Activated T-cell treated with anti-CD3 and anti-CD28 coated beads, Interleukin-2, amount 50 U/mL, for 24 hours (primary cell): Measurements from ENCODE around the gene ZNF358.

ENCODE experiments used
- DNase-seq: peaks from one replicate; pipeline ENCODE4 v3.0.0-alpha.2; 2020
- H3K27ac Mint-ChIP-seq: 2 replicates; pipeline ENCODE4 v1.8.0; 2020; ENCODE audit warnings: mild to moderate bottlenecking, mixed read lengths
- H3K27me3 Mint-ChIP-seq: 2 replicates; pipeline ENCODE4 v1.8.0; 2020; ENCODE audit warnings: mixed read lengths
- H3K36me3 Mint-ChIP-seq: 2 replicates; pipeline ENCODE4 v1.8.0; 2020; ENCODE audit warnings: low read depth, mixed read lengths
- H3K4me1 Mint-ChIP-seq: 2 replicates; pipeline ENCODE4 v1.8.0; 2020; ENCODE audit warnings: low read depth, mixed read lengths
- H3K4me3 Mint-ChIP-seq: 2 replicates; pipeline ENCODE4 v1.8.0; 2020; ENCODE audit warnings: mild to moderate bottlenecking, moderate library complexity, mixed read lengths
- H3K9me3 Mint-ChIP-seq: 2 replicates; pipeline ENCODE4 v1.8.0; 2020; ENCODE audit warnings: mixed read lengths

ZNF358 gene

GRCh38 chr19:7521551-7522071, 5.7 kb downstream of the ZNF358 start:
- Mint-ChIP-seq H3K36me3 (peaks cover 16% of the 10 kb centered on the region), H3K27ac (peak overlapping the region; percentile 60), H3K4me1 (peaks cover 15% of the 10 kb centered on the region), H3K9me3 (no peaks in the 10 kb centered on the region), H3K4me3 (peak overlapping the region; percentile 78), H3K27me3 (peaks cover 9% of the 10 kb centered on the region)
- DNase-seq = no peak

- Mint-ChIP-seq H3K4me1 (peaks cover 10% of the 10 kb centered on the region), H3K27ac (peak within 1 kb of the TSS; percentile 60), H3K4me3 (peak within 1 kb of the TSS; percentile 78), H3K36me3 (peaks cover 23% of the 10 kb centered on the region), H3K27me3 (peaks cover 3% of the 10 kb centered on the region), H3K9me3 (no peaks in the 10 kb centered on the region)
- DNase-seq = peak; percentile 100
Observed at GRCh38 chr19:7522072-7522922, 6.4 kb downstream of the ZNF358 start, which contains the start of gene MCOLN1. Gene MCOLN1, plus strand, starts transcription at chr19:7522624. Its CDS starts 127 bp downstream, at chr19:7522751.

GRCh38 chr19:7522923-7523667, 7.2 kb downstream of the ZNF358 start:
- H3K4me1 Mint-ChIP-seq = peaks cover 10% of the 10 kb centered on the region
- peak overlapping the region; percentile 78 for H3K4me3 Mint-ChIP-seq
- peaks cover 30% of the 10 kb centered on the region for H3K36me3 Mint-ChIP-seq
- no peaks in the 10 kb centered on the region for H3K27me3 Mint-ChIP-seq
- DNase-seq = no peak
- no peaks in the 10 kb centered on the region for H3K9me3 Mint-ChIP-seq
- no peak overlapping the region for H3K27ac Mint-ChIP-seq

- H3K4me3 Mint-ChIP-seq = no peak overlapping the region
- no peak for DNase-seq
- no peak overlapping the region for H3K27ac Mint-ChIP-seq
- H3K9me3 Mint-ChIP-seq = no peaks in the 10 kb centered on the region
- peaks cover 43% of the 10 kb centered on the region for H3K36me3 Mint-ChIP-seq
- no peaks in the 10 kb centered on the region for H3K27me3 Mint-ChIP-seq
- peaks cover 10% of the 10 kb centered on the region for H3K4me1 Mint-ChIP-seq
Observed at GRCh38 chr19:7524523-7524922, 8.6 kb downstream of the ZNF358 start.

- Mint-ChIP-seq H3K27me3 (no peaks in the 10 kb centered on the region), H3K4me3 (no peak overlapping the region), H3K36me3 (peaks cover 48% of the 10 kb centered on the region), H3K27ac (no peak overlapping the region), H3K9me3 (no peaks in the 10 kb centered on the region), H3K4me1 (peaks cover 10% of the 10 kb centered on the region)
- DNase-seq = no peak
Observed at GRCh38 chr19:7524992-7525739, 9.3 kb downstream of the ZNF358 start.

GRCh38 chr19:7526059-7526929, 10.4 kb downstream of the ZNF358 start:
- H3K36me3 Mint-ChIP-seq = peaks cover 51% of the 10 kb centered on the region
- H3K27ac Mint-ChIP-seq = no peak overlapping the region
- H3K4me1 Mint-ChIP-seq = peaks cover 10% of the 10 kb centered on the region
- no peaks in the 10 kb centered on the region for H3K9me3 Mint-ChIP-seq
- H3K4me3 Mint-ChIP-seq = no peak overlapping the region
- H3K27me3 Mint-ChIP-seq = no peaks in the 10 kb centered on the region
- DNase-seq = no peak

- H3K4me3 Mint-ChIP-seq = no peak overlapping the region
- no peak for DNase-seq
- H3K27ac Mint-ChIP-seq = no peak overlapping the region
- no peaks in the 10 kb centered on the region for H3K27me3 Mint-ChIP-seq
- no peaks in the 10 kb centered on the region for H3K9me3 Mint-ChIP-seq
- peaks cover 56% of the 10 kb centered on the region for H3K36me3 Mint-ChIP-seq
- H3K4me1 Mint-ChIP-seq = peaks cover 5% of the 10 kb centered on the region
Observed at GRCh38 chr19:7527516-7528191, 11.8 kb downstream of the ZNF358 start.

GRCh38 chr19:7528192-7528519, 12.3 kb downstream of the ZNF358 start:
- Mint-ChIP-seq H3K4me3 (no peak overlapping the region), H3K27ac (no peak overlapping the region), H3K4me1 (peaks cover 8% of the 10 kb centered on the region), H3K9me3 (no peaks in the 10 kb centered on the region), H3K36me3 (peaks cover 59% of the 10 kb centered on the region), H3K27me3 (no peaks in the 10 kb centered on the region)
- DNase-seq = no peak

GRCh38 chr19:7528522-7529245, 12.8 kb downstream of the ZNF358 start:
- H3K4me1 Mint-ChIP-seq = peaks cover 9% of the 10 kb centered on the region
- no peak overlapping the region for H3K4me3 Mint-ChIP-seq
- peaks cover 59% of the 10 kb centered on the region for H3K36me3 Mint-ChIP-seq
- no peak for DNase-seq
- no peaks in the 10 kb centered on the region for H3K27me3 Mint-ChIP-seq
- H3K9me3 Mint-ChIP-seq = no peaks in the 10 kb centered on the region
- no peak overlapping the region for H3K27ac Mint-ChIP-seq

- Mint-ChIP-seq H3K36me3 (peaks cover 60% of the 10 kb centered on the region), H3K27ac (no peak overlapping the region), H3K9me3 (no peaks in the 10 kb centered on the region), H3K27me3 (no peaks in the 10 kb centered on the region), H3K4me1 (peaks cover 12% of the 10 kb centered on the region), H3K4me3 (no peak overlapping the region)
- DNase-seq = no peak
Observed at GRCh38 chr19:7529246-7529600, 13.3 kb downstream of the ZNF358 start.

GRCh38 chr19:7529610-7530490, 13.9 kb downstream of the ZNF358 start:
- Mint-ChIP-seq H3K9me3 (no peaks in the 10 kb centered on the region), H3K27ac (no peak overlapping the region), H3K4me1 (peaks cover 16% of the 10 kb centered on the region), H3K36me3 (peaks cover 61% of the 10 kb centered on the region), H3K27me3 (no peaks in the 10 kb centered on the region), H3K4me3 (no peak overlapping the region)
- DNase-seq = no peak

- Mint-ChIP-seq H3K36me3 (peaks cover 55% of the 10 kb centered on the region), H3K27ac (peak overlapping the region; percentile 83), H3K4me3 (peak overlapping the region; percentile 95), H3K27me3 (no peaks in the 10 kb centered on the region), H3K9me3 (no peaks in the 10 kb centered on the region), H3K4me1 (peaks cover 28% of the 10 kb centered on the region)
- peak; percentile 37 for DNase-seq
Observed at GRCh38 chr19:7533281-7533885, 17.5 kb downstream of the ZNF358 start.
